NCI-H2029 (cell line): ENCODE measurements around the gene SOBP.

Source experiments
- DNase-seq: peaks from one replicate; lab custom pipeline; 2025; lab: John Stamatoyannopoulos, UW

The SOBP gene

GRCh38 chr6:107585815-107586435, 96.0 kb downstream of the SOBP start:
- no peak for DNase-seq

GRCh38 chr6:107587451-107587850, 97.5 kb downstream of the SOBP start:
- DNase-seq: no peak

- DNase-seq: no peak
Observed at GRCh38 chr6:107589199-107589598, 99.3 kb downstream of the SOBP start.

GRCh38 chr6:107589934-107590333, 100.0 kb downstream of the SOBP start:
- no peak for DNase-seq

GRCh38 chr6:107590378-107590777, 100.5 kb downstream of the SOBP start:
- no peak for DNase-seq

GRCh38 chr6:107591346-107591745, 101.4 kb downstream of the SOBP start:
- DNase-seq: no peak

- no peak for DNase-seq
Observed at GRCh38 chr6:107592806-107593205, 102.9 kb downstream of the SOBP start.

- no peak for DNase-seq
Observed at GRCh38 chr6:107594736-107595135, 104.8 kb downstream of the SOBP start.

GRCh38 chr6:107598091-107598490, 108.2 kb downstream of the SOBP start:
- no peak for DNase-seq

GRCh38 chr6:107599043-107599442, 109.1 kb downstream of the SOBP start:
- no peak for DNase-seq

- no peak for DNase-seq
Observed at GRCh38 chr6:107600121-107600520, 110.2 kb downstream of the SOBP start.

GRCh38 chr6:107600936-107601335, 111.0 kb downstream of the SOBP start:
- DNase-seq: no peak

- DNase-seq: no peak
Observed at GRCh38 chr6:107601406-107601805, 111.5 kb downstream of the SOBP start.

- no peak for DNase-seq
Observed at GRCh38 chr6:107602321-107603005, 112.5 kb downstream of the SOBP start.

GRCh38 chr6:107603006-107603370, 113.1 kb downstream of the SOBP start:
- no peak for DNase-seq

GRCh38 chr6:107604549-107604948, 114.6 kb downstream of the SOBP start:
- no peak for DNase-seq

GRCh38 chr6:107606407-107606806, 116.5 kb downstream of the SOBP start:
- DNase-seq: no peak

GRCh38 chr6:107607116-107607515, 117.2 kb downstream of the SOBP start:
- no peak for DNase-seq

GRCh38 chr6:107611094-107611810, 121.3 kb downstream of the SOBP start:
- no peak for DNase-seq

- no peak for DNase-seq
Observed at GRCh38 chr6:107612762-107613415, 123.0 kb downstream of the SOBP start.

GRCh38 chr6:107613651-107614379, 123.9 kb downstream of the SOBP start:
- no peak for DNase-seq

- no peak for DNase-seq
Observed at GRCh38 chr6:107614828-107615227, 124.9 kb downstream of the SOBP start.
